Activated CD4-positive, alpha-beta T cell treated with anti-CD3 and anti-CD28 coated beads, Interleukin-2, amount 50 U/mL, for 1 hour (primary cell): ENCODE results near the gene KLHDC8B.

Source experiments
- DNase-seq: peaks from one replicate; pipeline ENCODE4 v3.0.0-alpha.2; 2020

The KLHDC8B gene

DNA sequence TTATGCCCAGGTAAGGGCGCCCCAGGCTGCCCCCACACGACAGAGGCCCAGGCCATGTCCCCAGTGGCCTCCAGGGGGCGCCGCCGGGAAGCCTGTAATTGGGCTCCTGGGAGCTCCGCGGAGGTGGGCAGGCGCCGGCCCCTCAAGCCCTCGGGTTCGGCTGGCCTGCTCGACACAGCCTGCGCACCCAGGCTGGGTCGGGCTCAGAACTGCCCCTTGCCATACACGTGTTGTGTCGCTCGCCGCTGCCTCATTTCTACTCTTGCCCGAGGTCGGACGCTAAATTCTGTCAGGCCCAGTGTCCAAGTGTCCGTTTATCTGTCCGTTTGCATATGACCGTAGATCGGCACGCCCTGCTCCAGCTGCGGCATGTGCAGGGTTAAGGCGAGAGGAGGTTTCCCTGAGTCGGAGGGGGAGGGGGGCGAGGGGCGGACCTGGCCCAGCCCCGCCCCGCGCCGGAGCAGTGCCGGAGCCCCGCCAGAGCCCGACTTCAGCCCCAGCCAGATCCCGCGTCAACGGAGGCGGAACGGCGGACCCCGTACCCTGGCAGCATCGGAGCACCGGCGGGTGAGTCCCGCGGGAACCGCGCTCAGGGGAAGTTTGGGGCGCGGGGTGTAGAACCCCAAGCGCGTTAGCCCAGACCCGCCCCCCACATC is at the start of gene KLHDC8B:
Gene KLHDC8B (plus strand): TSS at position 480 of the 656 bp plus-strand sequence. CDS start 1,172 bp downstream, outside the sequence.
- peak; percentile 82 for DNase-seq

DNA sequence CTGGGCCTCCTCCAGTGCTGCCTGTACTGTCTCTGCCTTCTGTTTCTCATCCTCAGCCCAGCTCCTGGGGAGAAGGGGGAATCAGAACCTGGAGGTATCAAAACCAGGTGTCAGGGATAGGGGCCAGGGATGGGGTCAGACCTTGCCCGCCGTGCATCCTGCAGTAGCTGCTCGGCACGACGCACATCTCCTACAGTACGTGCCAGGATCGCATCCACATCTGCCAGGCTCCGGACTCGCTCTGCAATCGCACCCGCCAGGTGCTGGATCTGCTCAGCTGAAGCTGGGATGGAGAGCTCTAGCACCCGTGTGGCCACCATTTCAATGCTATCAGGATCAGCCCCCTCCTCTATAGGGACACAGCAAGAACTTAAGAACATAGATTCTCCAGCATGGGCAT is 49.4 kb upstream of the KLHDC8B start:
- DNase-seq = no peak

DNA sequence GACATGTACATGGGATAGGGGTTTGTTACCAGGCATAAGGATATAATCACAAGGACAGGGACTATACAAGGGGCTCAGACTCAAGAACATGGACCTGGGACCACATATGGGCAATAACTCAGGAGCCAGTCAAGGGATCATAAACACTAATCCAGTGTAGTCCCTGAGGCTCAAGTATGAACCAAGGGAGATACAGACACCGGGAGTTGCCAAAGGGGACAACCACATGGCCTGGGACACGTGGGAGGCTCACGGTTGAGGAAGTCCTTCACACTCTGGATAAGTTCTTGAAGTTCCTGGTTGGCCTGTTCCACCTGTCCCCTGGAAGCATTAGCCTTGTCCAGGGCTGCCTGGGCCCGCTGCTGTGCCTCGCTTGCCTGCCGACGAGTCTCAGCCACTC is 48.9 kb upstream of the KLHDC8B start:
- no peak for DNase-seq

DNA sequence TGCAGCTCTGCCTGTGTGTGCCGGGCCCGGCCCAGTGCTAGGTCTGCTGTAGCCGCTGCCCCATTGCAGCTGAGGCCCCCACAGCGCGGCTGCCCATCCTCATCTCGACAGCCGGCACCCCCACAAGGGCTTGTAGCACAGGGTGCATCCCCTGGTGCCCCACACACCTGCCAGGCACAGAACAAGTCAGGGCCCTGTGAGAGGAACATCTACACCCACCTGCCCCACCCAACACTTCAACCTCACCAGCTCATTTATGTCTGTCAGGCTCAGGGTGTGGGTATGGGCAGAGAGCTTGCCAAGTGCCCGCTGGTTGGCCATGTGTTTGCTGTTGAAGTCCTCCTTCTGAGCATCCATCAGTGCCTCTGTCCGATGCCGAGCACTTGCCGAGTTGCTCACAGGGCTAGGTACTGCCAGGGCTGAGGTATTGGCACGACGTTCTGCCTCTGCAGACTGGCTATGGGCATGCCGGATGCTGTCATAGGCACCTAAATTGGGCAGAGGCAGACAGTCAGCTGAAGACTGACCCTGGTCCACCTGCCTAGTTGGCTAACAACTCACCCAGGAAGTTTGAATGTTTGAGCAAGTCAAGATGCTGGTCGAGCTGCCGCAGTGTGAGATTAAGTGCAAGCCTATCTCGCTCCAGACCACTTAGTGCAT is 48.4 kb upstream of the KLHDC8B start:
- no peak for DNase-seq

DNA sequence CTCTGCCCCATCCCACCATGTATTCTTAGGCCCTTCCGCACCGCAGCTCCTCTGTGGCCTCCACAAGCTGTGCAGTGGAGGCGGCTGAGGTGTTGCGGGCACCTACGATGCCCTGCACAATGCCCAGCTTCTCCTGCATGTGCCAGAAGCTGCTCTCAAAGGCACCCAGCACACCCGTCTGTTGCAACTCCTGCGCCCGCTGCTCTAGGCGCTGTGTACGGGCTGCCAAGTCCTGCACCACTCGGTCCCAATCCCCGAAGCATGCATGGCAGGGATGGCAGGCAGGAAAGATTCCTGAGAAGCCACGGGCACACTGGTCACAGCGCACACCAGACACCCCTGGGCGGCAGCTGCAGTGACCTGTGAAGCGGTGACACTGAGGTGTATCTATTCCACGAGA is 47.7 kb upstream of the KLHDC8B start:
- DNase-seq = no peak

DNA sequence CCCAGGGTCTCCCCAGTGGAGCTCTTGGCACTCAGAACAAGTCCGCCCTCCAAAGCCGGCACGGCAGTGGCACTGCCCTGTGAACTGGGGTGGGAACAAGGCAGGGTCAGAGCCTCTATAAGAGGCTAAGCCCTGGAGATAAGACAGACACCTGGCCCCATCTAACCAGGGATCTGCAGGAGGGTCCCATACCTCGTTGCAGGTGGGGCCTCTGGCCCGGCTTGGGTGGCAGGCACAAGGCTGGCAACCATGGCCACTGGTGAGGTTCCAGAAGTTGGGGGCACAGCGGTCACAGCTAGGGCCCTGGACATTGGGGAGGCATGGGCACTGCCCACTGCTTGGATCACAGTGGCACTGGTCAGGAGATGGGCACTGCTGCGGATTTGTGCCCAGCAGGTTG is 47.2 kb upstream of the KLHDC8B start:
- DNase-seq = no peak

DNA sequence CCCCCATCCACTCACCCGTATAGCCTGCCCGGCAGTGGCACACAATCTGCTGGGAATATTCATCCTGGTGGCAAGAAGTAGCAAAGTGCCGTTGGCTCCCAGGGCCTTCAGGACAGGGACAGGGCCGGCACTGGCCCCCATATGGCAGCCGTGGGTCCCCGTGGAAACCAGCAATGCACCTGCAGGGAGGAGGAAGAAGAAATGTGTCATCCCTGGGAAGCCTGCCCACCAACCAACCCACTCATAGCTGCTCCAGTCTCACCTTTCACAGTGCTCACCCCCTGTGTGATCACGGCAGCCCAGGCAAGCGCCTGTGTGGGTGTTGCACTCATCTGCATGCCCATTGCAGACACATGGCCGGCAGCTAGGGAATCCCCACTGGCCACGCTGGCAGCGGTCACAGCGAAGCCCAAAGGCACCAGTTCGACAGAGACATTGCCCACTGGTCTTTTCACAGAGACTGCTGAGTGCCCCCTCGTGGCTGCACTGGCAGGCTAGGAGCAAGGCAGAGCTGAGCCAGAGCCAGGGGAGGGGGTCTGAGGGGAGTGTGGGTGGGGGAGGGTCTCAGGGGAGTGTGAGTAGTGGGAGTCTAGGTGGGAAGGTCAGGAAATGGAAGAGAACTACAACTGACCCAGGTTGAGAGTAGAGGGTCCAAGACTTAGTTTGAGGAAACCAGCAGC is 46.3 kb upstream of the KLHDC8B start:
- DNase-seq = no peak

DNA sequence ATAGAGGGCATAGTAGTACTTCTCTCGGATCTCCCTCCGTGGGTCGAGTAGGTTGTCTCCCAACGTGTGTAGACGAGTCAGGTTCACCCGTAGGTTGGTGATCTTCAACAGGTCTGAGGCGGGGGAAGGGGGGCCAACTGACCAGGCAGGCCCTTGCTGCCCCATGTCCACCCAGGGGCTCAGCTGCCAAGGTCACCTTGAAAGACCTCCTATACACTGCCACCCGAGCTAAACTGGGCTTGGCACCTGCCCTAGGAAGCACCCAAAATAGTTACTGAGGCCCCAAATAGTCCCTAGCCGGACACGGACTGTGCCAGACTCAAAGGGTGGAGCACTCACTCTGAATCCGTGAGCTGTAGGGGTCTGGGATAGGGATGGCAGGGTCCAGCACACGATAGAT is 40.4 kb upstream of the KLHDC8B start:
- DNase-seq = no peak

DNA sequence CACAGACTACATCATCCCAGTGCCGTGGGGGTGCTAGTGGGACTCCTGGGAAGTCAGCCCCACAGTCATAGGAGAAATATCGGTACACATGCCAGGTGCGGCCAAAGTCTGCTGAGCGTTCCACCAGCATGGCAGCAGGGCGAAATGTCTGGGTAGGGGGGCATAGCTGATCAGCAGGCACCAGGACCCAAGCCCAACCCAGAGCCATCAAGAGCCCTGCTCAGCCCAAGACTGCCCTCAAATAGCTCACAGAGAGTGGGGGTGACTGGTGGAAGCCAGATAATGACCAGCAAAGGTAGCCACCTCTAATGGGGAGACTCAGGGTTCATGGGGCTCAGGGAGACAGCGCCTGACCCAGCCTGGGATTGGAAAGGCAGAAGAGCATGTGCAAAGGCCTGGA is 39.8 kb upstream of the KLHDC8B start:
- no peak for DNase-seq

DNA sequence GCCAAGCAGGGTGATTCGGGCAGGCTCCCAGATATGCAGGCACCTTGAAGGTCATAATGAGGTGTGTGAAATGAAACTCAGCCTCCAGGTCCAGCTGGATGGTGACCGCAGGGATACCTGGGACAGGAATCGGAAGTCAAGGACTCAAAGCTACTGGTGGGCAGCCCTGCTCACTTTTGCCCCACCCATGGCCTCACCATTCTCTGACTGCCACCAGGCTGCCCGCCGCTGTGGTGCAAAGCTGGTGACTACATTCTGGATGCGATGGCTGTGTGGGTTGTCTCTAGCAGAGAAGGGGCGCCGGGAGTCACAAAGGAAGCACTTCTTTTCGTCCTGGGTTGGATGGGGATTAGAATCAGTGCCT is 39.3 kb upstream of the KLHDC8B start:
- DNase-seq = no peak

DNA sequence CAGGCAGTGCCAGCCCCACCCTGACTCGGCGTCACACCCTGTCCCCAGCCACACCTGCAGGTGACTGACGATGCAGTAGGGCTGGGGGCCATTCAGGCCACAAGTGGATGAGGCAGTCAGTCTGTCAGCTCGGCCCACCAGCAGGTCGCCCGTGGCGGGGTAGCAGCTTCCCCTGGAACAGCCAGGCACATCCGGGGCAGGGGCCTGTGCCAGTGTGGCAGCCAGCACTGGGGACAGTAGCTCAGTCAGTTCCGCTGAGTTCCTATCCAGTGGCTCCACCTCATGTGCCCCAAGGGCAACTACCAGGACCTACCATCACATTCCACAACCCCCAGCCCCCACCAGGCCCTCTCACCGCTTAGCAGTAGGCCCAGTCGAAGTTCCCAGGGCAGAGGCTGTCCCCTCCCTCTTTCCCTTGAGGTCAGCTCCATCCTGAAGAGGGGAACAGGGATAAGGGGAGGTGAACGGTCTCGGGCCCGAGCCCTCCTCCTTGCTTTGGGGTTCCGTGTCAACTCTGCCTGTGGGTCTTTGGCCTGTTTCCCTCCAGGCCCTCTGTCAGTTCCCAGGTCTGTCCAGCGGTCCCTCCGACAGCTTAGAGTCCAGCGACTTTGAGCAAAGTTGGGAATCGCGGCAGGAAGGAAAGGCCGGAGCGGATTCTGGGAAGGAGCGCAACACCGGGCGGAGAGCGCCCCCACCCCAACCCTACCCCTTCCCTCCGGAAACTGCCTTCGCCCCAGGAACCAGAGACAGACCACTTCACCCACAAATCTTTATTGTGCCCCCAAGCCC is 38.8 kb upstream of the KLHDC8B start, which contains the start of gene LAMB2:
Gene LAMB2 (minus strand): TSS at position 614 of the 789 bp plus-strand sequence. CDS start 183 bp downstream, at position 431.
- DNase-seq = no peak

DNA sequence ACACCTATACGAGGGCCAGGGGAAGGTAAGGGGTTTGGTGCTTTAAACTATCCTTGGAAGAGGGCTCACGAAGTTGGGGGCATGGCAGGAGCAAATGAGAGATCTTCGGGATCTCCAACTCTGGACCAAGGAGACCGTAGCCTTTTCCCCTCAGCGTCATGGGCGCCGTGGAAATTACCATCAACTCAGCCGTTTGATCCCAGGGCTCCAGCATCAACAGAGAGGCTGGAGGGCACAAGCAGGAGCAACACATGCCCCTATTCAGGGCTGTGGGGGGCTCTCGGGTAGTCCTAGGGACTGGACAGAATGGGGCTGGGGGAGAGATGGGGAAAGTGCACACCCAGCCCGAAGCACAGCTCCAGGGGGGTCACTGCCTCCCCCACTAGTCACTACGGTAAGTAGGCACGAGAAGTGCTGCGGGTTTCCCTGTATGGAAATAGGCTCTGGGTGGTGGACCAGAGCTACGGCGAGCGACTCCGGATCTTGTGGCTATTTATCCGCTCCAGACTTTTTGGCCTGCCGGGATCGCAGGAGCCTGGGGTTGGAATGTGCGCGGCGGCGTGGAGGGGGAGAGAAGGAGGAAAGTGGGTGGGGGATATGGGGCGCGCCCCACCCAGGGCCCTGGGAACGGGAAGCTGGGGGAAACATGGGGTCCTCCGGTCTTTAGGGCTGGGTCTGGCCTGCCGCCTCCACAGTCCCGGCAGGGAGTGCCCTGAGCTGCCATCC is 38.0 kb upstream of the KLHDC8B start:
- no peak for DNase-seq

DNA sequence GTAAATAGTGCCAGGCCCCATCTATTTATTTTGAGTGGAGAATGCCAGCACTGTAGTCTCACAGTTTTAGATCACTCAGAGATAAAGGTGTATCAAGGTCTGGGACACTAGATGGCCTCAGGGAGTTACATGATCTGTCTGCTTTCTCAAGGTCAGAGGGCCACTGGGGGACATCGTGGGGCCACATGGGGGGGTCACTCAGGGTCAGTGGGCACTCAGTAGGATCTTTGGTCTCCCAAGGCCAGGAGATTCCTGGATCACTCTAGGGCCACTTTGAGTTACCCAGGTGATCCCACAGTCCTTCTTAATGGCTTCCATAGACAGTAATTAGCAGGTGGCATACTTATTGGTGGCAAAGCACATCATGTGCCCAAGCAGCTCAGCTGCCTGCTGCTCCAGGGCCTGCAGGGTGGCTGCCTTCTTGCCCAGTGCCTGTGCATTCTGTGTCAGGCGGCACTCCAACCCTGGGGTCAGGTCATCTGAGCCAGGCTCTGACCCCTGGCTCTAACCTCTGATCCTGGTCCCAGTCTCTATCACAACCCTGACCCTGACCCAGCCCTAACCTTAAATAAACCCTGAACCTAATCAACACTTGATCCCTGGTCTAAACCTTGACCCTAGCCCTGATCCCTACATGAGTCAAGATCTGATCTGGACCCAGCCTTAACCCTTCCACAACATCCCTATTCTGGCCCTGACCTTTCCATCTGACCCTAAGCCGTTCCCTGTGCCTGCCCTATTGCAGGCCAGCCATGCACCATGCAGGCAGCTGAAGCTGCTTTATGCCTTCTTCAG is 36.7 kb upstream of the KLHDC8B start:
- DNase-seq = no peak

DNA sequence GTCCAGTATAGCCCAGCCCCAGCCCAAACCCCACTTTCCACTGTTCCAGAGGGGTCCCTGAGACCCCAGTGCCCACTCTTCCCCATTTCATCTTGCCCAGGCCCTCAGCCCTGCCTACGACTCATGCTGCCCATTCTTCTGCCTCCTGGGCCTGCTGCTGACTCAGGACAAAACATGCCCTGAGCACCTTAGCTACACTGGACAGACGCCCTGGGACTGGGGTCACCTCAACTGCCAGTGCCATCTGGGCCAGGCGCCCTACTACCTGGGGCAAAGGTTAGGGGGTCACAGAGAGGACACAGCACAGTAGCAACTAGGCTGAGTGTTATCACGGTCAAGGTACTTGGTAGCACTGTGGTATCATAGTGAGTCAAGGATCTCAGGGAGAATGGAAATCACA is 35.9 kb upstream of the KLHDC8B start:
- DNase-seq = no peak

DNA sequence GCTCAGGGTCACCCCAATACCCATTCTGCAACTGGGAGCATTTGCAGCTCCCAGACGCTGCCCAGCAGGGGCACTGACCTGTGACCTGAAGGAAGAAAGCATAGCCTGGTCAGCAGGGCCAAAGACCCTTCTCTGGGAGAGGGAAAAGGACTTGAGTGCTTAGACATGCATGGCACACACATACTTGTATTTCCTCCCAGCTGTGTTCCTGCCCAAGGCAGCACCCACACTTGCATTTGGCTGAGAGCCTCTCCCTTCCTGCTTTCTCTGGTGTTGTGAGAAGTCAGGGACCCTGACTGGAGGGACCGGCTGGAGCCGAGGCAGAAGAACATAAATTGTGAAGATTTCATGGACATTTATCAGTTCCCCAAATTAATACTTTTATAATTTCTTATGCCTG is 31.3 kb upstream of the KLHDC8B start:
- no peak for DNase-seq

DNA sequence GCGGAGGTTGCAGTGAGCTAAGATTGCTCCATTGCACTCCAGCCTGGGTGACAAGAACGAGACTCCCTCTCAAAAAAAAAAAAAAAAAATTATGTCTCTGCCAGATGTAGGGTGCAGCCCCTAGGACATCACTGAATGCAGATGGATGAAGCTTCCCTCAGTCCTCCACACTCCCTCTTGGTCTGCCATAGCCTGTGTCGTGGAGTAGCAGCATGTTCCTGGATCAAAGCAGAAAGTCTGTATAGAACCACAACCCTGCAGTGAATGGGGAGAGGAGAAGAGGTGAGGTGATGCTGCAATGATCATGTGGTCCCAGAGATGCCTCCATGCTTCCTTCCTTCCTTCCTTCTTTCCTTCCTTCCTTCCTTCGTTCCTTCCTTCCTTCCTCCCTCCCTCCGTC is 23.2 kb upstream of the KLHDC8B start:
- DNase-seq = no peak

DNA sequence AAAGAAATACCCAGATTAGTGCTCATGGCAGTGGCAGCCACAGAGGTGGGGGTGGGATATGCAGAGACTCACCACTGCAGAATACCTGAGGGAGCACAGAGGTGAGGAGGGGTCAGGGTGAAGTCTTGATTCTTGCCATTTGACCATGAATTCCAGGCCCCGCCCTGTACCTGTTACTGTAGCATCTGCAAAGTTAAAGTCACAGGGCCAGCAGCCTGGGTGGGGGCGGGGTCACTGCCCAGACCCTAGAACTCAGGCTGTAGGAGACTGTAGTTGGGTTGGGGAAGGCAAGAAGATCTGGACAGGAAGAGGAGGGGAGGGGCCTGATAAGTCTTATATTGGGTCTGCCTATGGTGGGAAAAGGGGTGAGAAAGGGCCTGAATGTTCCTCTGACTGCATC is 19.8 kb upstream of the KLHDC8B start:
- no peak for DNase-seq

DNA sequence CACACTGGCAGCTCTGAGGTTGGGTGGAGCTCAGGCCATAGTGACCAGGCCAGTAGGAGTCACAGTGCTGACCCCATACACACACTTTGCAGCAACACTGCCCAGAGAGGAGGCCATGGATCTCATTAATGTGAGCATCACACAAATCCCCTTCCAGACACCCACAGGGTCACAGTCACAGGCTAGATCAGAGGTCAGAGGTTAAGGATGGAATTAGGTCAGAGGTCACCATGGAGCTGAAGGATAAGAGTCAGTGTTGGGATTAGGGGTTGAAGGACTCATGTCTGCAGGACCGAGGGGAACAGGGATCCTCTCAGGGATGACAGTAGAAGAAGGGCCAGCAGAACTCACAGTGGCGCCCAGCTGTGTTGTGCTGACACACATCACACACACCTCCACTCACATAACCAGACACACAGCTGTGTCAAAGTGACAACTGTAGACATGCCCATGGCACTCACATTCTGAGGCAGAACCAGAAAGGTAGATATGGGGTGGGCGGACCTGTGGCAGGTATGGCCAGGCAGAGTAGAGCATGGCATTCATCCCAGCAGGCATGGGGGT is 18.0 kb upstream of the KLHDC8B start:
- DNase-seq = no peak

DNA sequence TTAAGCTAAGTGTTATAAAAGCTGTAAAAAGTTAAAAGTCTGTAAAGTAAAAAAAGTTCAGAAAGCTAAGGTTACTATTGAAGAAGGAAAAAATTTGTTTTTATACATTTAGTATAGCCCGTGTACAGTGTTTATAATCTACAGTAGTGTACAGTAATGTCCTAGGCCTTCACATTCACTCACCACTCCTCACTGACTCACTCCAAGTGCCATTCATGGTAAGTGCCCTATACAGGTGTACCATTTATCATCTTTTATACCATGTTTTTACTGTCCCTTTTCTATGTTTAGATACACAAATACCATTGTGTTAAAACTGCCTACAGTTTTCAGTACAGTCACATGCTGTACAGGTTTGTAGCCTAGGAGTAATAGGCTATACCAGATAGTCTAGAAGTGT is 14.1 kb upstream of the KLHDC8B start:
- DNase-seq = no peak

DNA sequence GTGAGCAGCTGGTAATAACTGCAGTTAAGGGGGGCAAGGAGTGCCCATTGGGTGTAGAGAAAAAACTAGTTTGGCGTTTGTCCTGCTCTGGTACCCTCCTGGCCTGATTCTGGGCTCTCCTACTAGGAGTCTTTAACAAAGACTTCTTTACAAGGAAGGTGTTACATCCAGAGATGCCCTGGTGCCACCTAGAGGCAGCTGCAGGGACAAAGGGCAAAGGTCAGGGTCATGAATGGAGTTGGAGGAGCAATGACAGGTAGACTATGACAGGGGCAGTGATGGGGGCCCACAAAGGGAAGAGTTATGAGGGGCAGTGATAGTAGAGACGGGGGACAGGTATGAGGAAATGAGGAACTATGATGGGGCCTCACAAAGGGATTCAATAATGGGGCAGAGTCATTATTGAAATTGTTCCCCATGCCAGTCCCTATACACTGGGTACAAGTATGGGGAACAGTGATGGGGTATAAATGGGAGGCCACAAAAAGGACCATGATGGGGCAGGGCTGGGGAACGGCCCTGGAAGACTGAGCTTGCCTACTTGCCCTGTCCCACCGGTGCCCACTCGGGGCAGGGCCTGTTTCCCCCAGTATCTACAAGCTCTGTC is 13.2 kb upstream of the KLHDC8B start:
- DNase-seq = peak; percentile 64

DNA sequence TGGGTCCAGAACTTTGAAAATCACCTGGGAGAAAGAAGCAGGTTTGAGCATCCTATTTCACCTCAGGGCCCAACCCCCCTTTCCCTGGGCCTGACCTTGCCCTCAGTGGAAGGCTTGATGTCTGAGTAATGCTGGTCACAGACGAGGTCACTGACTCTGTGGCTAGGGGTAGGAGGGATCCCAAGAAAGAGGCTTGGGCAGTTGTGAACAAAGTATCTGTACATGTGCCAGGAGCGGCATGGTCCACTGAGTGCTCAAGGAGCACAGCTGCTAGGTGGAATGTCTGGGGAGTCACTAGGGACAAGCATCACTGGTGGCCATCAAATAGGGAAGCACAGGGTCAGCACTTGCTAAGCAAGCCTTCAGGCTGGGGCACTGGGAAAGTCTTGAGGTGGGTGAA is 12.6 kb upstream of the KLHDC8B start:
- DNase-seq = no peak
